ENCODE measurements around the gene DCST2.
"Not testable (repeated sequence)": the region's sequence is repeated elsewhere in the genome, so short reads cannot be mapped to it uniquely, and the experiment has no call there.

Gene DCST2

DNA sequence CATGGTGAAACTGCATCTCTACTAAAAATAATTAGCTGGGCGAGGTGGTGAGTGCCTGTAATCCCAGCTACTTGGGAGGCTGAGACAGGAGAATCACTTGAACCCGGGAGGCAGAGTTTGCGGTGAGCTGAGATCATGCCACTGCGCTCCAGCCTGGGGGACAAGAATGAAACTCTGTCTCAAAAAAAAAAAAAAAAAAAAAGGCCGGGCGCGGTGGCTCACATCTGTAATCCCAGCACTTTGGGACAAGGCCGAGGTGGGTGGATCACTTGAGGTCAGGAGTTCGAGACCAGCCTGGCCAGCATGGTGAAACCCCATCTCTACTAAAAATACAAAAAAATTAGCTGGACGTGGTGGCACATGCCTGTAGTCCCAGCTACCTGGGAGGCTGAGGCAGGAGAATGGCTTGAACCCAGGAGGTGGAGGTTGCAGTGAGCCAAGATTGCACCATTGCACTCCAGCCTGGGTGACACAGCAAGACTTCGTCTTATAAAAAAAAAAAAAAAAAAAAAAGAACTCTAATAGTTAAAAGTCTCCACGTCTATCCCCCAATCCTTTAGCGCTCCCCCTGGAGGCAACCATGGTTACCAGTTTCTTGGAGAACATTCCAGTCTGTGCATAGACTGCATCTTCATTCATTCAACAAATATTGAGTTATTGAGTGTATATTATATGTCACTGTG, 38.1 kb downstream of the DCST2 start:
- TF ChIP-seq, protein P1, sequence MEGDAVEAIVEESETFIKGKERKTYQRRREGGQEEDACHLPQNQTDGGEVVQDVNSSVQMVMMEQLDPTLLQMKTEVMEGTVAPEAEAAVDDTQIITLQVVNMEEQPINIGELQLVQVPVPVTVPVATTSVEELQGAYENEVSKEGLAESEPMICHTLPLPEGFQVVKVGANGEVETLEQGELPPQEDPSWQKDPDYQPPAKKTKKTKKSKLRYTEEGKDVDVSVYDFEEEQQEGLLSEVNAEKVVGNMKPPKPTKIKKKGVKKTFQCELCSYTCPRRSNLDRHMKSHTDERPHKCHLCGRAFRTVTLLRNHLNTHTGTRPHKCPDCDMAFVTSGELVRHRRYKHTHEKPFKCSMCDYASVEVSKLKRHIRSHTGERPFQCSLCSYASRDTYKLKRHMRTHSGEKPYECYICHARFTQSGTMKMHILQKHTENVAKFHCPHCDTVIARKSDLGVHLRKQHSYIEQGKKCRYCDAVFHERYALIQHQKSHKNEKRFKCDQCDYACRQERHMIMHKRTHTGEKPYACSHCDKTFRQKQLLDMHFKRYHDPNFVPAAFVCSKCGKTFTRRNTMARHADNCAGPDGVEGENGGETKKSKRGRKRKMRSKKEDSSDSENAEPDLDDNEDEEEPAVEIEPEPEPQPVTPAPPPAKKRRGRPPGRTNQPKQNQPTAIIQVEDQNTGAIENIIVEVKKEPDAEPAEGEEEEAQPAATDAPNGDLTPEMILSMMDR (conservative IDR thresholded peaks at IDR 0.05) = peak; percentile 96
- not testable (repeated sequence) for H3K27ac ChIP-seq

DNA sequence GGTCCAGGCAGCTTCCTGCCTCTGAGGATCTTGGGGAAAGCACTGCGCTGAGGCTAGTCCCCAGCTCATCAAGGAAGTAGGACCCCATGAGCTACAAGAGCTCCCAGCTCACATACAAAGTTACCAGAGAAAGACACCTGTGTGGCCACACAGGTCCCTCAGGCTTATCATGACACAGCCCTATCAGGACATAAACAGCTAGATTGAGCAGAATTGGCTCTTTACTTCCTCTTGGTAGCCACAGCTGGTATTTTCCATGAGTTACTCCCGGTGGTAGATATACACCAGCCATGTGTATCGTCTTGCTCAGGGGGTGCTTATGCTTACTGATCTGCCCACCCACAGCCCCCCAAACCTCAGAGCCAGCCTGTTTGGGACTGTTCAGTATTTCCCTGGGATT, 39.0 kb downstream of the DCST2 start:
- H3K27ac ChIP-seq = no peak overlapping the region
- TF ChIP-seq, protein P1 (conservative IDR thresholded peaks at IDR 0.05) = no peak

DNA sequence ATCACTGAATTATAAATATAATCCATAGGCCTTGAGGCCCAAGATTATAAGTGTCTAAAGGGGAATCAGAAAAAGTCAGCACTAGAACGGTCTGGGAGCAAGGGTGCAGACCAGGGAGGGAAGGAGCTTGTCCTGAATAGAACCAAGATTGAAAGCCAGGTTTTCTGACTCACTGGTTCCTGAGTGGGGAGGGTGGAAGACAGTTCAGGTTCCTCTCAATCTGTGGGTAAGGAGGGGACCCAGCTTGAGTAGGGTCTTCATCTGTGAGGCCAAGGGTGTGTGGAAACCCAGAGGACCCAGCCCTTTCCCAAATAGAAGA, 39.4 kb downstream of the DCST2 start:
- TF ChIP-seq, protein P1 (conservative IDR thresholded peaks at IDR 0.05) = no peak
- no peak overlapping the region for H3K27ac ChIP-seq

DNA sequence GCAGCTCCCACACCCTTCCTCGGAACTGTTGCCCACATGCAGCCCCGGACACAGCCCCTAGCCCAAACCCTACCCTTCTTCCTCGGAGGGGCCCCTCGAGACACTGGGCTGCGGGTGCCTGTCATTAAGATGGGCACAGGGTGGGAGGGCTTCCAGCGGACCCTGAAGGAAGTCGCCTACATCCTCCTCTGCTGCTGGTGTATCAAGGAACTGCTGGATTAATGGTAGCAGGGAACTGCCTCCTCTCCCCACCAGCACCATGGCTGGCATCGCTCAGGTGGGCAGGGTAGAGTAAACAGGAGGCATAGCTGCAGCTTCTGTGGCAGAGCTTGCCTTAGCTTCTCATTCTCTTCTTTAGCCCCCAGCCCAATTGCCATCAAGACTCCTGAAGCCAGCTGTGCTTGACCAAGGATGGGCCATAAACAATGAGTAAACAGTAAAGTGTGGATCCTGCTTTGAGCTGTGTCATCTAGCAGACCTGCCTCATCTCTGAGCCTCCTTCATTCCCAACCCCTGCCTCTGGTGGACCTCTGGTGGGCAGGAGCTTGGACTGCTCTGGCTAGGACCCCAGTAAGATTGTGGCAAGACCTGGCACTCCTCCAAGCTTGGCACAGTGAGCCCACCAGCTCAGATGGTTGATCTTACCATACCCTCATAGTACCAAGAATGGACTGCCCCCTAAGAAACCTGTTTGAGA, 39.9 kb downstream of the DCST2 start, which contains the start of gene LENEP:
TSS of gene LENEP (plus strand) at position 15 of the 697 bp plus-strand sequence. CDS start at position 37, 22 bp downstream.
- TF ChIP-seq, protein P1 (conservative IDR thresholded peaks at IDR 0.05) = no peak
- no peak within 1 kb of the TSS for H3K27ac ChIP-seq

DNA sequence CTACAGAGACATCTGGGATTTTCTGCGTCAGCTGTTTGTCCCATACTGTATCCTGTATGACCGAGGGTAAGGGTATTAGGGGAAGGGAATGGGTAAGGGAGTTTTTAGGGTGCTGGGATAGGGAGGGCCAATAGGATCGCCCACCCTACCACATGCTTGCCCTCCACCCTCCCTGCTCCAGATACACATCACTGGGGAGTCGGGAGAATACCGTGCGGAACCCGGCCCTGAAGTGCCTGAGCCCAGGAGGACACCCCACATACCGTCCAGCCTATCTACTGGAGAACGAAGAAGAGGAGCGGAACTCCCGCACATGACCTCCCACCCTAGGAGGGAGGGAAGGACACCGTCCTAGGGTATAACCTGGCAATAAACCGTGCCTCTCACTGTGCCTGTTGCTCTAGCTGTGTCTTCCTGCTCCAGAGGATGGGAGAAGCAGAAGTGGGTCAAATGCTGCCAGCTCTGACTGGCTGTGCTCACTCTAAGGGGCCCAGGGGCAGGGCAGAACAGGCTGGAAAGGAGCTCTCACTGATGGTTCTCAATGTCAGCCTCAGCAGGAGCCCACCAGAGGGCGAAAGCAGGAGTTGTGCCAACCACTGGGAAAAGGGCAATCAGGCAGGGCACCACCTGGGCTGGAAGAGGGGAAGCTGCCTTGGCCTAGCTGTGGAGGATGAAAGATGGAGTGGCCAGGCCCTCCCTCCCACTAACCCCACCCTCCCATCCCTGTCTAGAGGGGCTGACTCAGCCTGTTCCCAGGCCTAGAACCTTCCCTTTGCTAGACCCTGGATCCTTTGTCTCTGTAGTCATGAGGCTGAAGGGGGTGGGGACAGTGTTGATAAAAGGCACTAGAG, 40.6 kb downstream of the DCST2 start:
- TF ChIP-seq, protein P1 (conservative IDR thresholded peaks at IDR 0.05) = peak; percentile 65
- H3K27ac ChIP-seq = no peak overlapping the region

DNA sequence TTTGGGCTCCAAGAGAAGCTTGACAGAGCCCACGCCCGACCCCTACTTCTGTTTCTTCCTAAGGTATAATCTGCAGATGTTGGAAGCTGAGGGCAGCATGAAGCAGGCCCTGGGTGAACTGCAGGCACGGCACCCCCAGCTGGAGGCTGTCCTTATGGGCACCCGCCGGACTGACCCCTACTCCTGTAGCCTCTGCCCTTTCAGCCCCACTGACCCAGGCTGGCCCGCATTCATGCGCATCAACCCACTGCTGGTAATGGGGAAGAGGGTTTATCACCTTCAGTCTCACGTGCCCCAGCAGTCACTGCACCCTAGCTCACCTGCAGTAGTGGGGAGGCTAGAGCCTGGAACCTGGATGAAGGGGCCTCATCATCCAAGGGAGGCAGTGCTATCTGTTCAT, 43.3 kb downstream of the DCST2 start:
- TF ChIP-seq, protein P1 (conservative IDR thresholded peaks at IDR 0.05) = no peak
- H3K27ac ChIP-seq = no peak overlapping the region

All from VCaP (cell line).